Measurements from ENCODE around the gene PCDHA7. TPM values are rescaled to one million over a fixed set of nuclear protein-coding genes. Genes with fewer than 3 reads are reported as not detected.

The PCDHA7 gene
- total RNA-seq, 2 experiments from 2014 or later: not detected

Other genes with a start within 250 kb of the PCDHA7 start
- under 1 TPM; 0.23 to 0.38 TPM for gene CD14, start 201.1 kb upstream of the PCDHA7 start, total RNA-seq
- 10 to 100 TPM; 28.9 to 29.0 TPM for gene TMCO6, start 194.8 kb upstream of the PCDHA7 start, total RNA-seq
- gene NDUFA2, start 186.6 kb upstream of the PCDHA7 start, total RNA-seq: 10 to 100 TPM; 73.0 to 83.8 TPM
- 100 to 1,000 TPM; 123 to 126 TPM for gene IK, start 186.4 kb upstream of the PCDHA7 start, total RNA-seq
- gene WDR55, start 169.4 kb upstream of the PCDHA7 start, total RNA-seq: 10 to 100 TPM; 35.0 to 35.2 TPM
- gene DND1, start 160.7 kb upstream of the PCDHA7 start, total RNA-seq: 1 to 10 TPM; 2.2 to 2.5 TPM
- 10 to 100 TPM; 66.0 to 70.2 TPM for gene HARS1, start 142.9 kb upstream of the PCDHA7 start, total RNA-seq
- 10 to 100 TPM; 30.6 to 34.7 TPM for gene HARS2, start 142.8 kb upstream of the PCDHA7 start, total RNA-seq
- gene ZMAT2, start 133.8 kb upstream of the PCDHA7 start, total RNA-seq: 10 to 100 TPM; 52.0 to 52.7 TPM
- gene PCDHA1, start 48.1 kb upstream of the PCDHA7 start, total RNA-seq: not detected
- gene PCDHA2, start 39.4 kb upstream of the PCDHA7 start, total RNA-seq: not detected
- not detected for gene PCDHA3, start 33.2 kb upstream of the PCDHA7 start, total RNA-seq
- gene PCDHA4, start 27.2 kb upstream of the PCDHA7 start, total RNA-seq: not detected
- not detected for gene PCDHA5, start 12.7 kb upstream of the PCDHA7 start, total RNA-seq
- not detected for gene PCDHA6, start 6.3 kb upstream of the PCDHA7 start, total RNA-seq
- gene PCDHA8, start 6.9 kb downstream of the PCDHA7 start, total RNA-seq: not detected
- not detected for gene PCDHA9, start 14.1 kb downstream of the PCDHA7 start, total RNA-seq
- gene PCDHA10, start 21.6 kb downstream of the PCDHA7 start, total RNA-seq: not detected
- gene PCDHA11, start 34.7 kb downstream of the PCDHA7 start, total RNA-seq: not detected
- not detected for gene PCDHA12, start 41.0 kb downstream of the PCDHA7 start, total RNA-seq
- not detected for gene PCDHA13, start 47.9 kb downstream of the PCDHA7 start, total RNA-seq
- not detected for gene PCDHAC1, start 92.0 kb downstream of the PCDHA7 start, total RNA-seq
- not detected for gene PCDHAC2, start 132.2 kb downstream of the PCDHA7 start, total RNA-seq
- not detected for gene PCDHB1, start 217.1 kb downstream of the PCDHA7 start, total RNA-seq

Data from activated CD4-positive, alpha-beta memory T cell treated with anti-CD3 and anti-CD28 coated beads, Interleukin-2, amount 10 ng/mL, durations not matched to agents 7 days and 5 days (primary cell).